ENCODE measurements around the gene NMNAT2.

The NMNAT2 gene

GRCh38 chr1:183246436-183246835 lies 171.7 kb downstream of the NMNAT2 start:
- Histone ChIP-seq H2AFZ (ENCODE audit: low read depth) (no peak overlapping the region), H3K4me1 (ENCODE audit: low read depth, poor library complexity, severe bottlenecking) (no peaks in the 10 kb centered on the region), H3K9ac (no peak overlapping the region), H3K79me2 (ENCODE audit: insufficient read depth, low read depth) (no peaks in the 10 kb centered on the region), H4K20me1 (ENCODE audit: insufficient read depth) (no peaks in the 10 kb centered on the region), H3K4me3 (IDR thresholded peaks at IDR 0.05; ENCODE audit: insufficient read depth, low read depth, low read length) (no peak overlapping the region), H3K4me2 (no peak overlapping the region), H3K27me3 (ENCODE audit: insufficient read depth, low read depth) (no peaks in the 10 kb centered on the region), H3K36me3 (ENCODE audit: insufficient read depth) (no peaks in the 10 kb centered on the region), H3K27ac (no peak overlapping the region)
- TF ChIP-seq CTCF (conservative IDR thresholded peaks at IDR 0.05; ENCODE audit: low read depth, low read length): no peak

- no peak overlapping the region for H3K27ac ChIP-seq
- no peak overlapping the region for H3K4me3 ChIP-seq (IDR thresholded peaks at IDR 0.05; ENCODE audit: insufficient read depth, low read depth, low read length)
- H3K36me3 ChIP-seq (ENCODE audit: insufficient read depth): no peaks in the 10 kb centered on the region
- no peaks in the 10 kb centered on the region for H3K79me2 ChIP-seq (ENCODE audit: insufficient read depth, low read depth)
- H3K4me1 ChIP-seq (ENCODE audit: low read depth, poor library complexity, severe bottlenecking): no peaks in the 10 kb centered on the region
- H2AFZ ChIP-seq (ENCODE audit: low read depth): no peak overlapping the region
- H4K20me1 ChIP-seq (ENCODE audit: insufficient read depth): no peaks in the 10 kb centered on the region
- H3K4me2 ChIP-seq: no peak overlapping the region
- TF ChIP-seq CTCF (conservative IDR thresholded peaks at IDR 0.05; ENCODE audit: low read depth, low read length): no peak
- no peaks in the 10 kb centered on the region for H3K27me3 ChIP-seq (ENCODE audit: insufficient read depth, low read depth)
- no peak overlapping the region for H3K9ac ChIP-seq
Observed at GRCh38 chr1:183245357-183245756, 172.8 kb downstream of the NMNAT2 start.

GRCh38 chr1:183244466-183244865 lies 173.7 kb downstream of the NMNAT2 start:
- Histone ChIP-seq H3K4me3 (IDR thresholded peaks at IDR 0.05; ENCODE audit: insufficient read depth, low read depth, low read length) (no peak overlapping the region), H3K36me3 (ENCODE audit: insufficient read depth) (no peaks in the 10 kb centered on the region), H3K4me1 (ENCODE audit: low read depth, poor library complexity, severe bottlenecking) (no peaks in the 10 kb centered on the region), H3K27ac (no peak overlapping the region), H3K9ac (no peak overlapping the region), H4K20me1 (ENCODE audit: insufficient read depth) (no peaks in the 10 kb centered on the region), H3K4me2 (no peak overlapping the region), H3K27me3 (ENCODE audit: insufficient read depth, low read depth) (no peaks in the 10 kb centered on the region), H3K79me2 (ENCODE audit: insufficient read depth, low read depth) (no peaks in the 10 kb centered on the region), H2AFZ (ENCODE audit: low read depth) (no peak overlapping the region)
- TF ChIP-seq CTCF (conservative IDR thresholded peaks at IDR 0.05; ENCODE audit: low read depth, low read length): no peak

- H2AFZ ChIP-seq (ENCODE audit: low read depth): no peak overlapping the region
- no peak overlapping the region for H3K9ac ChIP-seq
- H3K36me3 ChIP-seq (ENCODE audit: insufficient read depth): no peaks in the 10 kb centered on the region
- TF ChIP-seq CTCF (conservative IDR thresholded peaks at IDR 0.05; ENCODE audit: low read depth, low read length): no peak
- no peak overlapping the region for H3K4me3 ChIP-seq (IDR thresholded peaks at IDR 0.05; ENCODE audit: insufficient read depth, low read depth, low read length)
- no peaks in the 10 kb centered on the region for H4K20me1 ChIP-seq (ENCODE audit: insufficient read depth)
- no peak overlapping the region for H3K27ac ChIP-seq
- H3K79me2 ChIP-seq (ENCODE audit: insufficient read depth, low read depth): no peaks in the 10 kb centered on the region
- H3K4me1 ChIP-seq (ENCODE audit: low read depth, poor library complexity, severe bottlenecking): no peaks in the 10 kb centered on the region
- H3K4me2 ChIP-seq: no peak overlapping the region
- no peaks in the 10 kb centered on the region for H3K27me3 ChIP-seq (ENCODE audit: insufficient read depth, low read depth)
Observed at GRCh38 chr1:183243161-183244050, 174.8 kb downstream of the NMNAT2 start.

Data from KMS-11 (cell line).